Cardiac muscle cell (in vitro differentiated cells and primary cell): ENCODE results near the gene ENG. TPM values are rescaled to one million over a fixed set of nuclear protein-coding genes. Genes with fewer than 3 reads are reported as not detected.
"Not testable (repeated sequence)": the region's sequence is repeated elsewhere in the genome, so short reads cannot be mapped to it uniquely, and the experiment has no call there.

ENCODE experiments used
- DNase-seq, 2 donors: peaks; one replicate each; pipeline versions ENCODE4 v3.0.0 to v3.0.0-alpha.2; 2010 to 2017; ENCODE audit warnings: low read depth in 1 of 2, low spot score in 1 of 2
- H3K27ac ChIP-seq: fragments of 200-600 bp; sonication (generic); 2 replicates; pipeline ENCODE4 v1.5.1; 2016
- H3K27me3 ChIP-seq: fragments of 200-600 bp; sonication (generic); 2 replicates; pipeline ENCODE4 v1.6.0; 2016; ENCODE audit warnings: control low read depth
- H3K36me3 ChIP-seq: fragments of 200-600 bp; sonication (generic); 2 replicates; pipeline ENCODE4 v1.5.1; 2016; ENCODE audit warnings: control low read depth
- H3K4me1 ChIP-seq: fragments of 200-600 bp; sonication (generic); 2 replicates; pipeline ENCODE4 v1.8.1; 2017; ENCODE audit warnings: low read depth, mild to moderate bottlenecking, mixed run types
- H3K4me3 ChIP-seq: fragments of 200-600 bp; sonication (generic); 2 replicates; pipeline ENCODE4 v1.5.1; 2016; ENCODE audit warnings: mild to moderate bottlenecking
- H3K9me3 ChIP-seq: fragments of 200-600 bp; sonication (generic); 2 replicates; pipeline ENCODE4 v1.5.1; 2017; ENCODE audit warnings: low read depth, mild to moderate bottlenecking, control low read depth
- CTCF ChIP-seq: IDR thresholded peaks from 2 replicates; pipeline ENCODE4 v1.5.1; 2012; ENCODE audit warnings: low read depth, mild to moderate bottlenecking, low read length
- polyA plus RNA-seq: library from polyadenylated mRNA; unstranded; fragments of >200 nt; fragmentation: Nextera tagmentation; extraction: Ambion mirVana; gene quantifications from 2 replicates; pipeline ENCODE4 v1.2.1, GENCODE V29; 2016
- total RNA-seq: library from RNA; depleted of rRNA; stranded (reverse); fragments of >200 nt; gene quantifications from 2 replicates; pipeline ENCODE4 v1.2.3, GENCODE V29; 2016

ENG gene
- total and polyA plus RNA-seq, 2 experiments from 2014 or later = 12.6 to 15.8 TPM

- H3K27ac ChIP-seq = peak within 1 kb of the TSS; percentile 95
- no peak for TF ChIP-seq CTCF
- DNase-seq = peak; percentile 94
Measured at GRCh38 chr9:127785933-127786772, 68.3 kb downstream of the ENG start, which contains the start of gene CDK9. TSS of gene CDK9 (plus strand) at chr9:127786034. CDS start at chr9:127786149, 115 bp downstream.

GRCh38 chr9:127785023-127785932, 69.2 kb downstream of the ENG start:
- Histone ChIP-seq H3K27ac (peak overlapping the region; percentile 95), H3K4me3 (peak overlapping the region; percentile 86), H3K4me1 (peaks cover 4% of the 10 kb centered on the region), H3K36me3 (peaks cover 29% of the 10 kb centered on the region), H3K27me3 (no peaks in the 10 kb centered on the region), H3K9me3 (no peaks in the 10 kb centered on the region)
- peak; percentile 88 to 90 for DNase-seq
- peak; percentile 74 for TF ChIP-seq CTCF

More at GRCh38 chr9:127785933-127786772, 68.3 kb downstream of the ENG start, which contains the start of gene CDK9:
- H3K9me3 ChIP-seq = no peaks in the 10 kb centered on the region
- peak within 1 kb of the TSS; percentile 86 for H3K4me3 ChIP-seq
- peaks cover 4% of the 10 kb centered on the region for H3K4me1 ChIP-seq
- H3K27me3 ChIP-seq = no peaks in the 10 kb centered on the region
- peaks cover 37% of the 10 kb centered on the region for H3K36me3 ChIP-seq

GRCh38 chr9:127783111-127784008, 71.1 kb downstream of the ENG start:
- Histone ChIP-seq H3K27me3 (no peaks in the 10 kb centered on the region), H3K27ac (no peak overlapping the region), H3K9me3 (no peaks in the 10 kb centered on the region), H3K36me3 (peaks cover 12% of the 10 kb centered on the region), H3K4me3 (no peak overlapping the region), H3K4me1 (peaks cover 9% of the 10 kb centered on the region)
- no peak for DNase-seq
- no peak for TF ChIP-seq CTCF

- Histone ChIP-seq H3K4me3 (no peak overlapping the region), H3K27me3 (no peaks in the 10 kb centered on the region), H3K9me3 (no peaks in the 10 kb centered on the region), H3K4me1 (peaks cover 11% of the 10 kb centered on the region), H3K27ac (no peak overlapping the region), H3K36me3 (no peaks in the 10 kb centered on the region)
- no peak for DNase-seq
- no peak for TF ChIP-seq CTCF
Measured at GRCh38 chr9:127781806-127782205, 72.7 kb downstream of the ENG start.

- H3K4me1 ChIP-seq = peaks cover 11% of the 10 kb centered on the region
- H3K9me3 ChIP-seq, H3K36me3 ChIP-seq, H3K27me3 ChIP-seq, H3K27ac ChIP-seq, DNase-seq, H3K4me3 ChIP-seq: not testable (repeated sequence)
Measured at GRCh38 chr9:127780909-127781308, 73.5 kb downstream of the ENG start.
